MCF 10A (cell line): Measurements from ENCODE around the gene ARHGEF11. TPM values are rescaled to one million over a fixed set of nuclear protein-coding genes. Genes with fewer than 3 reads are reported as not detected.

Experiments used
- BruUV-seq: library from RNA; stranded (reverse); fragments of 400-500 nt; replicated peaks from 2 replicates; lab custom pipeline; 2021; lab: Mats Ljungman, UMichigan
- CTCF ChIA-PET: fragments of 300-600 bp; sonication (Branson Sonifier 250); formaldehyde crosslinking; extraction: SDS; loops from one replicate; lab custom pipeline; 2021; ENCODE audit warnings: antibody characterized with exemption, inconsistent platforms; lab: Yijun Ruan, JAX
- POLR2A ChIA-PET: fragments of 300-600, 350-650 bp; sonication (Branson Sonifier 250); formaldehyde crosslinking; extraction: SDS; loops from one replicate; lab custom pipeline; 2020; ENCODE audit warnings: antibody characterized with exemption, inconsistent platforms; lab: Yijun Ruan, JAX
- DNase-seq: peaks from one replicate; pipeline ENCODE4 v3.0.0-alpha.2; 2018; ENCODE audit not compliant: unreplicated experiment
- H3K27ac Mint-ChIP-seq: one replicate; pipeline ENCODE4 v1.8.0; 2022; ENCODE audit warnings: mild to moderate bottlenecking, low read depth, mixed read lengths; ENCODE audit not compliant: unreplicated experiment
- H3K27me3 Mint-ChIP-seq: one replicate; pipeline ENCODE4 v1.8.0; 2022; ENCODE audit warnings: mixed read lengths; ENCODE audit not compliant: insufficient read depth, unreplicated experiment
- H3K36me3 Mint-ChIP-seq: one replicate; pipeline ENCODE4 v1.8.0; 2022; ENCODE audit warnings: mild to moderate bottlenecking, moderate library complexity, mixed read lengths; ENCODE audit not compliant: insufficient read depth, unreplicated experiment
- H3K4me1 Mint-ChIP-seq: one replicate; pipeline ENCODE4 v1.8.0; 2022; ENCODE audit warnings: mixed read lengths; ENCODE audit not compliant: insufficient read depth, unreplicated experiment
- H3K4me3 Mint-ChIP-seq: one replicate; pipeline ENCODE4 v1.8.0; 2022; ENCODE audit warnings: mild to moderate bottlenecking, moderate library complexity, mixed read lengths; ENCODE audit not compliant: unreplicated experiment
- H3K9me3 Mint-ChIP-seq: one replicate; pipeline ENCODE4 v1.8.0; 2022; ENCODE audit warnings: mixed read lengths; ENCODE audit not compliant: unreplicated experiment
- intact Hi-C: fragments of 100-400 bp; cut with micrococcal nuclease; formaldehyde crosslinking; loops from 2 replicates; pipeline ENCODE4 v1.14.1; 2022
- total RNA-seq: library from RNA; stranded (reverse); gene quantifications from 2 replicates; pipeline ENCODE4 v1.2.3, GENCODE V29; 2022
- TF ChIP-seq, protein P1 (sequence below): fragments of 200-600 bp; IDR thresholded peaks from one replicate; pipeline ENCODE4 v1.8.0; 2022; ENCODE audit warnings: antibody characterized with exemption, mild to moderate bottlenecking; ENCODE audit not compliant: unreplicated experiment

ARHGEF11 gene
- total RNA-seq, 1 experiment from 2014 or later: 34.5 TPM

- ChIA-PET CTCF (interaction anchor here (0.6 to 13.9 kb wide), 15 partner anchors 9 to 299 kb away, joined by 3 to 363 read pairs (median 7); partner anchors contain the start of genes ISG20L2, METTL25B and PEAR1), POLR2A (interaction anchor here (0.6 to 3.6 kb wide), 6 partner anchors 12 to 185 kb away, joined by 3 to 28 read pairs (median 4); partner anchors contain the start of gene MRPL24)
- Mint-ChIP-seq H3K27me3 (peaks cover 66% of the 10 kb centered on the region), H3K27ac (no peak overlapping the region), H3K9me3 (no peaks in the 10 kb centered on the region), H3K4me1 (peaks cover 33% of the 10 kb centered on the region), H3K36me3 (no peaks in the 10 kb centered on the region), H3K4me3 (no peak overlapping the region)
- intact Hi-C loops: loop anchor here (1.0 to 10.0 kb wide), 2 partner anchors 30 to 149 kb away; no protein-coding TSS in a partner anchor
- BruUV-seq: no TSS peak
- DNase-seq: peak; percentile 97
- TF ChIP-seq, protein P1, sequence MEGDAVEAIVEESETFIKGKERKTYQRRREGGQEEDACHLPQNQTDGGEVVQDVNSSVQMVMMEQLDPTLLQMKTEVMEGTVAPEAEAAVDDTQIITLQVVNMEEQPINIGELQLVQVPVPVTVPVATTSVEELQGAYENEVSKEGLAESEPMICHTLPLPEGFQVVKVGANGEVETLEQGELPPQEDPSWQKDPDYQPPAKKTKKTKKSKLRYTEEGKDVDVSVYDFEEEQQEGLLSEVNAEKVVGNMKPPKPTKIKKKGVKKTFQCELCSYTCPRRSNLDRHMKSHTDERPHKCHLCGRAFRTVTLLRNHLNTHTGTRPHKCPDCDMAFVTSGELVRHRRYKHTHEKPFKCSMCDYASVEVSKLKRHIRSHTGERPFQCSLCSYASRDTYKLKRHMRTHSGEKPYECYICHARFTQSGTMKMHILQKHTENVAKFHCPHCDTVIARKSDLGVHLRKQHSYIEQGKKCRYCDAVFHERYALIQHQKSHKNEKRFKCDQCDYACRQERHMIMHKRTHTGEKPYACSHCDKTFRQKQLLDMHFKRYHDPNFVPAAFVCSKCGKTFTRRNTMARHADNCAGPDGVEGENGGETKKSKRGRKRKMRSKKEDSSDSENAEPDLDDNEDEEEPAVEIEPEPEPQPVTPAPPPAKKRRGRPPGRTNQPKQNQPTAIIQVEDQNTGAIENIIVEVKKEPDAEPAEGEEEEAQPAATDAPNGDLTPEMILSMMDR: no peak
These were observed 119.4 kb downstream of the ARHGEF11 start for GRCh38 chr1:156926175-156926574.

- Mint-ChIP-seq H3K27ac (no peak overlapping the region), H3K36me3 (no peaks in the 10 kb centered on the region), H3K27me3 (peaks cover 66% of the 10 kb centered on the region), H3K9me3 (no peaks in the 10 kb centered on the region), H3K4me1 (peaks cover 33% of the 10 kb centered on the region), H3K4me3 (no peak overlapping the region)
- POLR2A ChIA-PET: interaction anchor here (0.6 to 3.6 kb wide), 4 partner anchors 30 to 184 kb away, joined by 4 to 28 read pairs (median 4); partner anchors contain the start of gene MRPL24
- intact Hi-C loops: loop anchor here (1.0 to 10.0 kb wide), 2 partner anchors 29 to 149 kb away; no protein-coding TSS in a partner anchor
- TF ChIP-seq, protein P1: no peak
- BruUV-seq: no TSS peak
- DNase-seq: no peak
- CTCF ChIA-PET: interaction anchor here (0.7 to 13.9 kb wide), 11 partner anchors 9 to 548 kb away, joined by 3 to 363 read pairs (median 13); partner anchors contain the start of genes ISG20L2, METTL25B and PEAR1
These were observed 120.2 kb downstream of the ARHGEF11 start for GRCh38 chr1:156925154-156926010.

DNA sequence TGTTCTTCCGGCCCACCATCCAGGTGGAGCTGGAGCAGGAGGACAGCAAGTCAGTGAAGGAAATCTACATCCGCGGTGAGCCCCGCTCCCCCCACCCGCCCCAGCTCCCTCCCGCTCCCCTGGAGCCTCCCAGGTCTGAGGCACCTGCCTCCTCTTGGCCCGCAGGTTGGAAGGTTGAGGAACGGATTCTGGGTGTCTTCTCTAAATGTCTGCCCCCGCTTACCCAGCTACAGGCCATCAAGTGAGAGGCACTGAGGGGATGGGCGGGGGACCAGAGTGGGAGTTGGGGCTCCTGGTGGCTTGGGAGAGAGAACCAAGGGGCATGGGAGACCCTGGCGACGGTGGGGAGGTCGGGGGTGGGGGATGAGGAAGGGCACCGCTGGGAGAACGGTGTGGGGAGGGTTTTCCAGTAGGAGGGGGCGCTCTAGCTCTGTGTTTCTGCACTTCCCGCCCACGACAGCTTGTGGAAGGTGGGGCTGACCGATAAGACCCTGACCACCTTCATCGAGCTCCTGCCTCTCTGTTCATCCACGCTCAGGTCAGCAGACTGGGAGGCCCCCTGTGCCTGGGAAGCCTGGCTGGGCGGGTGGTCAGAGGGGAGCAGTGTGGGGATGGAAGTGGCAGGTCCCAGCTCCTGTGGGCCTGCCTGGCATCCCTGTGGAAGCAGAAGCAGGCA is 120.9 kb downstream of the ARHGEF11 start:
- no peak overlapping the region for H3K4me3 Mint-ChIP-seq
- H3K36me3 Mint-ChIP-seq: no peaks in the 10 kb centered on the region
- BruUV-seq: no TSS peak
- no peak overlapping the region for H3K27ac Mint-ChIP-seq
- no peak for DNase-seq
- H3K9me3 Mint-ChIP-seq: no peaks in the 10 kb centered on the region
- intact Hi-C loops: loop anchor here (10.0 kb wide), 1 partner anchor 150 kb away; no protein-coding TSS in a partner anchor
- TF ChIP-seq, protein P1: no peak
- CTCF ChIA-PET: interaction anchor here (0.7 to 13.9 kb wide), 8 partner anchors 31 to 548 kb away, joined by 3 to 363 read pairs (median 6); partner anchors contain the start of genes ISG20L2, METTL25B and PEAR1
- peaks cover 59% of the 10 kb centered on the region for H3K27me3 Mint-ChIP-seq
- POLR2A ChIA-PET: no interaction called here
- H3K4me1 Mint-ChIP-seq: peaks cover 33% of the 10 kb centered on the region
